Measurements from ENCODE around the gene ALKBH6. TPM values are rescaled to one million over a fixed set of nuclear protein-coding genes. Genes with fewer than 3 reads are reported as not detected.

The ALKBH6 gene
- total RNA-seq, 1 experiment from 2014 or later: 32.5 TPM

- peaks cover 3% of the 10 kb centered on the region for H4K20me1 ChIP-seq (ENCODE audit: control insufficient read depth, insufficient read depth, insufficient read length)
Measured at GRCh38 chr19:35990771-35991730, 23.0 kb downstream of the ALKBH6 start.

More at GRCh38 chr19:35990771-35991730, 23.0 kb downstream of the ALKBH6 start:
- Histone ChIP-seq H3K4me1 (ENCODE audit: insufficient read depth, low read length) (no peaks in the 10 kb centered on the region), H2AFZ (ENCODE audit: low read length) (no peak overlapping the region), H4K91ac (ENCODE audit: insufficient read length, low read depth, low read length) (no peak overlapping the region), H3K79me1 (ENCODE audit: insufficient read depth, low read depth, low read length, poor library complexity, severe bottlenecking) (no peaks in the 10 kb centered on the region), H2AK5ac (ENCODE audit: insufficient read length, low read length) (no peak overlapping the region), H4K8ac (replicated peaks; ENCODE audit: insufficient read length, low read depth, low read length) (no peak overlapping the region), H3K23me2 (ENCODE audit: insufficient read length, low read depth, low read length, poor library complexity, severe bottlenecking) (peaks cover 6% of the 10 kb centered on the region), H3K4ac (ENCODE audit: low read depth, low read length) (no peak overlapping the region), H3K23ac (ENCODE audit: insufficient read length, low read depth, low read length) (no peak overlapping the region), H3T11ph (ENCODE audit: low read length) (no peak overlapping the region), H3K14ac (ENCODE audit: insufficient read depth, low read length) (no peak overlapping the region), H4K5ac (ENCODE audit: insufficient read length, low read depth, low read length) (no peak overlapping the region), H2BK12ac (ENCODE audit: insufficient read length, low read depth, low read length) (no peak overlapping the region), H2BK5ac (ENCODE audit: insufficient read length, low read length) (no peak overlapping the region), H3K9me3 (ENCODE audit: control insufficient read depth, low read depth, low read length) (no peaks in the 10 kb centered on the region), H2BK20ac (ENCODE audit: low read depth, low read length, poor library complexity, severe bottlenecking) (no peak overlapping the region), H2BK15ac (ENCODE audit: low read depth, low read length) (no peak overlapping the region), H3K18ac (ENCODE audit: insufficient read length, low read depth, low read length) (no peak overlapping the region), H3K9ac (ENCODE audit: extremely low read depth, insufficient read length, low read length) (no peak overlapping the region), H3K56ac (ENCODE audit: insufficient read length, low read depth, low read length) (no peak overlapping the region), H3K79me2 (ENCODE audit: insufficient read depth, low read length) (no peaks in the 10 kb centered on the region), H2BK120ac (ENCODE audit: low read depth, low read length, poor library complexity, severe bottlenecking) (no peak overlapping the region), H3K27me3 (ENCODE audit: insufficient read depth, low read length) (no peaks in the 10 kb centered on the region; the same call in 1 of the 2 replicates), H3K4me2 (ENCODE audit: insufficient read depth, insufficient read length, low read length) (no peak overlapping the region), H3K27ac (ENCODE audit: insufficient read length, low read depth, low read length) (no peak overlapping the region)
- no peak for DNase-seq
- no CpG with 5 or more reads among the region's 10 CpGs for WGBS (ENCODE audit: extremely low coverage, insufficient read length, low lambda C conversion rate)
- Mint-ChIP-seq H3K27me3 (ENCODE audit: low read depth) (peaks cover 38% of the 10 kb centered on the region), H3K36me3 (ENCODE audit: insufficient read depth in 1 of 3, low read depth in 3 of 3) (peaks cover 0 to 3% (median 0%) of the 10 kb centered on the region in 3 experiments; a peak in 2 of 7 replicates), H3K4me3 (no peak overlapping the region), H3K9me3 (no peaks in the 10 kb centered on the region; a peak in 2 of 5 replicates), H3K27ac (no peak overlapping the region), H3K4me1 (peaks cover 14 to 19% of the 10 kb centered on the region in 2 experiments)
- no peak for TF ChIP-seq CTCF (conservative IDR thresholded peaks at IDR 0.05)

Measured in H9 (cell line).